ENCODE data around the gene NFATC2IP.

GRCh38 chr16:28983644-28984043 is 32.9 kb downstream of the NFATC2IP start:
- no peak for TF ChIP-seq EZH2 (optimal IDR thresholded peaks at IDR 0.05; ENCODE audit: low read depth, low read length)
- TF ChIP-seq CTCF (IDR thresholded peaks at IDR 0.05; ENCODE audit: low read length), result no peak
- no peak for TF ChIP-seq EZH2phosphoT487 (IDR thresholded peaks at IDR 0.05; ENCODE audit: low read length)

All from MM.1S (cell line).